GM12892 (cell line): Measurements from ENCODE around the gene C6orf132.

Experiments used
- POLR2A ChIP-seq: IDR thresholded peaks from 2 replicates; pipeline ENCODE4 v1.6.1; 2011; ENCODE audit warnings: low read depth, low read length, control low read depth
- TAF1 ChIP-seq: IDR thresholded peaks from 2 replicates; pipeline ENCODE4 v1.6.1; 2011; ENCODE audit warnings: low read depth, mild to moderate bottlenecking, control low read depth, low read length, borderline replicate concordance

DNA sequence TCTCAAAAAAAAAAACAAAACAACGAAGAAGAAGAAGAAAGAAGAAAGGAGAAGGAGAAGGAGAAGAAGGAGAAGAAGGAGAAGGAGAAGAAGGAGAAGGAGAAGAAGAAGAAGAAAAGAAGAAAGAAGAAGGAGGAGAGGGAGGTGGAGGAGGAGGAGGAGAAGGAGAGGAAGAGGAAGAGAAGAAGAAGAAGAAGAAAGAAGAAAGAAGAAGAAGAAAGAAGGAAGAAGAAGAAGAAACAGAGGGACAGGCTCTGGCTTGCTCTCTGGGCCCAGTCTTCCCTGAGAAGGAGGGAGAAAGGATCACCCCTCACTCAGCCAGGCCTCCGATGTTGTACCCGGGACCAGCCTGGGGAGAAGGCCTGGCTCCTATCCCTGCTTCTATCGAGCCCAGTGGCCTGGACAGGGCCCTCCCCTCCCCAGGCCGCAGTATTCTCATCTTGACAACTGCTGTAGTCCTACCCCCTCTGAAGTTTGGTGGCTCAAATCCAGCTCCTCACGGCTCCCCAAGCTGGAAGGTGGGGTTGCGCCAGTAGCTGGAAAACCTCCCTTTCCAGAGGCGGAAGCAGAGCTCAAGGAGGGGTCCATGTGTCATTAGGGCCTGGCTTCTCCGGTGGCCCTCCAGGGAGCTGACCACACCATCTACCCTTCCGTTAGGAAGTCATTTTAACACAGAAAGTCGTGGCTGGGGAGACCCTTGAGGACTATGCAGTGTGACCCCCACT lies 18.9 kb downstream of the C6orf132 start:
- TF ChIP-seq POLR2A (no peak), TAF1 (no peak)
